ENCODE data around the gene OR6A2.

OR6A2 gene

DNA sequence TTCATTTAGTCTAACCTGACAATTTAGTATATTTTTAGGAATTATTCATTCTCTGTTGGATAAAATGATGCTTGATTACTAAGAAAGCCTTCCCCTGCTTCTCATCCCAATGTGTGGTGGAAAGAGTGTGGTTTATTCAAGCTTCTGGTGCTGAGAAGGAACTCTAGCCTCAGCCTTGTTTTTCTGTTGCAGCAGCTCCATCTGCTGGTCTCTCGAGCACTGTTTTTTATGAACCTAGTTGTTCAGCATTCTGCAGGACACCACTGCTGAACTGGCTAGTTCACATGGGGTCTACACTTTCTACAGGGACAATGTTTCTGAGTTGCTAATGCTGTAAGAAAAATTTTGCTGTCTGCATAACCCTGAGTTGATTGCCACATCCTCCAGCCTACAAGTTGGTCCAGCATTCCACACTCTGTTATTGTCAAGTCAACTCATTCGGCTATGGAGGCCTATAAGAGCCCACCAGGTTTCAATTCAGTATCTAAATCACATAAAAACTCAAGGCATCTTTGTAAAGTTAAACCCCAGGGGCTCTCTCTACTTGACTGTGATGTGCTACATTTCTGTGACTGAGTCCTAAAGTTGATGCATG, 42.0 kb downstream of the OR6A2 start:
- peak; percentile 28 to 57 for DNase-seq (ENCODE audit: low read depth in 2 of 2)

DNA sequence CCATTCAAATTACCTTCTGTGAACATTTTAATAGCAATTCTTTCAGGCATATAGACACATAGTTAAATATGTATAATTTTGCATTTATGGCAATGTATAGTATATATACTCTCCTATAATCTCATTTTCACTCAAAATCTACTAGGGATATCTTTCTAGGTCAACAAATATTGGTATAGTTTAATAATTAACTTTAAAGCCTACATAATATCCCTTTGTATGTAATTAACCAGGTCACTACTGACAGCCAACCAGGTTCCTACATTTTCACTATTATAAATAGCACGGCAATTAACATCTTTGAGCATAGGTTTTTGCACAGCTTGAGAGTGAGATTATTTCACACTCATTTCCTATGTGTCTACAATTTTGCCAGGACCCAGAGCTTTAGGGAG, 43.5 kb downstream of the OR6A2 start:
- DNase-seq (ENCODE audit: low read depth in 2 of 2): no peak

DNA sequence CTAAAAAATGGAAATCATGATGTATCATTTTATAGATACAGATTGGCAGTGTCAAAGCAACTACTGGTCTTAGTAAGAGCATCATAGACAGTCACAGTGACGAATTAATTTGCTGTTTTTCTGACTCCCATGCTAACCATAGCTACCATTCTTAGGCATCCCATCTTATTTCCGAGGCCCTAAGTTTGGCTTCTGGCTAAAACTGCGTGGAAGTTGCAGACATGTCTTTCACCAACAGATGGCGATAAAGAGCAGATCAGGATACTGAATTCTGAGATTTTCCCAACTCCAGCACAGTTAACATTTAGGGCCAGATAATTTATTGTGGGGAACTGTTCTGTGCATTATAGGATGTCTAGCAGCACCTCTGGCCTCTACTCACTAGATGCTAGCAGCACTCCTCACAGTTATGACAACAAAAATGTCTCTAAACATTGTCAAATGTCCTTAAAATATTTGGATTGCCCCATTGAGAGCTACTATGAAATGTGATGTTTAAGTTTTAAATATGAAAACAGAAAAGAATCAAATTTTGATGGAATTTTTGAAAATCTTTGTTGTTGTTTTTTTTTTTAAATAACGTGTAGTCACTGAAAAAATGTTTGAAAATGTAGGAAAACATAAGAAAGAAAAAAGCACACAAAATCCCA, 44.1 kb downstream of the OR6A2 start:
- no peak for DNase-seq (ENCODE audit: low read depth in 2 of 2)

DNA sequence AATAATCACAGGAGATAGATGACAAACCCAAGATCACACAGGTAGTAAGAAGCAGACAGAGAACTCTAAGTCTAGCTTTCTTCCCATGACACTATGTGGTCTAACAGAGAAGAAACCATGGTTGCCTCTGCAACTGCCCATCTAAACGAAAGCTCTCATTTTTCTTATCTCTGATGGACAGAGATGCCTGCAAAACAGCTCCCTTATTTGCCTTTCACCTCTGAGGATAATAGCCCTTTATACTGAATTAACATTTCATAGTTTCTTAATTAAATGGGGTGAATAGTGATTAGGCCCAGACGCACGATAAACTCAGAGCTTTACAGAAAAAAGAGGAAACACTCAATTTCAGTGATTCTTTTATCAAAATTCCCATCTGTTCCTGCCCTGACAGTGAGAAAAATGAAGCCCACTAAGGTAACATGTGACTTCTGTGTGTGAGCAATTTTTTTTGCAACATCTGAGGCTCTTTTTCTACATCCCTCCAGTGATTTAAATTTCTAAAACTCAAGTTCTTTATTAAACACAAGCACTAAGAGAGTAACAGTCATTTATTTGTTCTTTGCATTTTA, 52.3 kb downstream of the OR6A2 start:
- no peak for DNase-seq (ENCODE audit: low read depth in 2 of 2)

DNA sequence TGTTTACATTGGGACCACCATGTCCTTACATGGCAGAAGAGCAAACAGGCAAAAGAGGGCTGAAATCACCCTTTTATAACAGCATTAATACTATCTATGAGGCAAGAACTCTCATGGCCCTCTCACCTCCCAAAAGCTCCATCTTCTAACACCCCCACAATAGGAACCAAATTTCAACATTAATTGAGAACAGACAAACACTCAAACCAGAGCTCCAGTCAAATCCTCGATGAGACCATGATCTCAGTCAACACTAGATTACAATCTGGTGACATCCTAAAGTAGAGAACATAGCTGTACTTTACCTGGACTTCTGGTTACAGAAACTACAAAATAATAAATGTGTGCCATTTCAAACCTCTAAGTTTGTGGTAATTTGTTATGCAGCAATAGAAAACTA, 52.9 kb downstream of the OR6A2 start:
- DNase-seq (ENCODE audit: low read depth in 2 of 2): no peak

DNA sequence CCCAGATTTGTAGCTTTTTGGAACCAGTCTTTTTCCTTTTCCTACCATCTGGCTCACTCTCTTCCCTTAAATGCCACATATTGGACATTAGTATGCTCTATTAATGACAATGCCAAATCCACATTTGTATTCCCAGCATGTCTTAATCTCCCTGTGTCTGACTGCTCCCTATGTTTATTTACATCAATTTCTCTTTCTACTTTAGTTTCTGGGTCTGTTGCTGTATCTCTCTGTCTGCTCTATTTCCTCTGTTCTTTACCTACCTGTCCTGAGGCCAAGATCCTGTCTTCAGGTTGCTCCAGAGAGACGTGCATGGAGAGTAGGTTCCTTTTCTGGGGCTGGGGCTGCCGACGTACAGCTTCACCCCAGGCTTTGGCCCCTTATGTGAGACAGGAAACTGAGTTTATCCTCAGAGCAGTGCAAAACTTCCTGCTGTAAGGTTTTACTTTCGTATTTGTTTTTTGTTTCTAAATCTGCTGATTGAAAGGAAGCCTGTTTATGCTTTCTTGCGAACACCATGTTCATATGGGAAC, 53.3 kb downstream of the OR6A2 start:
- DNase-seq (ENCODE audit: low read depth in 2 of 2): peak in 1 of 2 donors; percentile 14

DNA sequence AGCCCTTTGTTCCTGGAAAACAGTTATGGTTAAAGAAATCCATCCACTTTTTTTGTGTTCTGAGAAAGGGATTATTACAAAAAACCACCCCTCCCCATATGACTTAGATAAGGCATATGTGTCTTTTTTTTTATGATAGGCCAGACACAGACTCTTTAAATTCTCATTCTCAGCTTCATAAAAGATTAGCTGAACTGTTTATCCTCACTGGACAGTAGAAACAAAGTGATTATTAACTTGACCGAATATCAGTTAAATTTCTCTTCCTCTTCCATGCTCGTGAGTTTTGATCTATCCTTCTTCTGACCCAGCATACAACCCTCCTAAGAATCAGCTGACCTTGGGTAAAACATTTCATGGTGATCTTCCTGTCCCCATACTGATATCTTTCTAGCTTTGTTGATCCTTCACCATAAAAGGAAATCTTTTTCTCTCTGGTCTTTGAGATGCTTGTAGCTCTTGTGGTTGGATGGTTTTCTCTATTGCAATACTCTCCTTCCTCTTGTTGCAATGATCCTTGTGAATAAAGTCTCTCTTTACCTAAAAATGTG, 53.9 kb downstream of the OR6A2 start:
- no peak for DNase-seq (ENCODE audit: low read depth in 2 of 2)

DNA sequence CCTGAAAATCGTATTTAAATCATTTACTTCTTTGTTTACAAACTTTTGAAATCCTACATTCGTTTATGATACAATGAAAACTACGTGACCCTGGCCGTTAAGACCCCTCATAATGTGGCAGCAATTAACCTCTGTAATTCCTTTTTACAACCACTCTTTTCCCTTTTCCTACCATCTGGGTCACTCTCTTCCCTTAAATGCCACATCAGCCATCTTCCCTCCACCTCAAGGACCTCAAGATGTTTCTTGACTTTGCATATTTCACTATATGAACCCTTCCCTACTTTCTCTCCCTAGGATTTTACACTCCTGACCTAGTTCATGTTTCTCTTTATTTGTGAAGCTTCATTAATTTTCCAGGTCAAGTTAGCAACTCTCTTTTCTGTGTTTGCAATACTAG, 54.5 kb downstream of the OR6A2 start:
- no peak for DNase-seq (ENCODE audit: low read depth in 2 of 2)

DNA sequence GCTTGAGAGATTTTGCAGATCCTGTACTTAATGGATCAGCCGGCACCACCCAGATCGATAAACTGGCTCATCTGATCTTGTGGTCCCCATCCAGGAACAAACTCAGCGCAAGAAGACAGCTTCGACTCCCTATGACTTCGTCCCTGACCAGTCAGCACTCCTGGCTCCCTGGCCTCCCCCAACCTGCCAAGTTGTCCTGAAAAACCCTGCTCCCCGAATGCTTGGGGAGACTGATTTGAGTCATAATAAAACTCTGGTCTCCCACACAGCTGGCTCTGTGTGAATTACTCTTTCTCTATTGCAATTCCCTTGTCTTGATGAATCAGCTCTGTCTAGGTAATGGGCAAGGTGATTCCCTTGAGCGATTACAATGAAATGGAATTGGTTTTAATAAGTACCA, 57.2 kb downstream of the OR6A2 start:
- no peak for DNase-seq (ENCODE audit: low read depth in 2 of 2)
